GM18909 (cell line): ENCODE measurements around the gene E2F4.
A peak's percentile ranks its signal among the peaks of the same experiment; 100 is the strongest.

Experiments
- ATAC-seq: cut with Tn5 transposase; IDR thresholded peaks from one replicate; pipeline ENCODE4 v1.9.1; 2021; ENCODE audit warnings: mild to moderate bottlenecking; ENCODE audit not compliant: unreplicated experiment, poor library complexity

The E2F4 gene

GRCh38 chr16:67206838-67207248 is 14.9 kb downstream of the E2F4 start:
- ATAC-seq: no peak

- ATAC-seq: no peak
Measured at GRCh38 chr16:67207249-67208091, 15.5 kb downstream of the E2F4 start.

GRCh38 chr16:67208154-67208896 is 16.4 kb downstream of the E2F4 start:
- no peak for ATAC-seq

GRCh38 chr16:67209565-67209964 is 17.6 kb downstream of the E2F4 start:
- ATAC-seq: no peak

GRCh38 chr16:67210069-67210937 is 18.3 kb downstream of the E2F4 start:
- no peak for ATAC-seq

- no peak for ATAC-seq
Measured at GRCh38 chr16:67211674-67212073, 19.7 kb downstream of the E2F4 start.

GRCh38 chr16:67212766-67213165 is 20.8 kb downstream of the E2F4 start:
- no peak for ATAC-seq

GRCh38 chr16:67213197-67214019 is 21.5 kb downstream of the E2F4 start:
- no peak for ATAC-seq

- no peak for ATAC-seq
Measured at GRCh38 chr16:67215706-67216105, 23.8 kb downstream of the E2F4 start.

GRCh38 chr16:67216612-67217490 is 24.9 kb downstream of the E2F4 start:
- ATAC-seq: no peak

- no peak for ATAC-seq
Measured at GRCh38 chr16:67223992-67224391, 32.0 kb downstream of the E2F4 start.

GRCh38 chr16:67226295-67226803 is 34.4 kb downstream of the E2F4 start:
- no peak for ATAC-seq

GRCh38 chr16:67226804-67227566 is 35.0 kb downstream of the E2F4 start, which contains the start of gene TMEM208:
TMEM208 (plus strand) TSS chr16:67227130; CDS start chr16:67227219, 89 bp downstream.
- ATAC-seq: peak; percentile 94

- no peak for ATAC-seq
Measured at GRCh38 chr16:67227567-67227921, 35.6 kb downstream of the E2F4 start.

GRCh38 chr16:67228034-67228785 is 36.3 kb downstream of the E2F4 start:
- ATAC-seq: no peak

- ATAC-seq: no peak
Measured at GRCh38 chr16:67228905-67229304, 37.0 kb downstream of the E2F4 start.
